DND-41 (cell line): ENCODE results near the gene DGKZ.

Experiments used
- EZH2 ChIP-seq: IDR thresholded peaks from 3 replicates; pipeline ENCODE4 v1.6.1; 2012; ENCODE audit warnings: borderline replicate concordance, low read depth, mild to moderate bottlenecking, moderate library complexity, low read length, inconsistent platforms; ENCODE audit not compliant: severe bottlenecking
- TF ChIP-seq, protein P1 (sequence below): IDR thresholded peaks from 2 replicates; pipeline ENCODE4 v1.5.1; 2012; ENCODE audit warnings: borderline replicate concordance, low read length, moderate library complexity, mild to moderate bottlenecking; ENCODE audit not compliant: poor library complexity, severe bottlenecking; ENCODE audit errors: extremely low read depth

DNA sequence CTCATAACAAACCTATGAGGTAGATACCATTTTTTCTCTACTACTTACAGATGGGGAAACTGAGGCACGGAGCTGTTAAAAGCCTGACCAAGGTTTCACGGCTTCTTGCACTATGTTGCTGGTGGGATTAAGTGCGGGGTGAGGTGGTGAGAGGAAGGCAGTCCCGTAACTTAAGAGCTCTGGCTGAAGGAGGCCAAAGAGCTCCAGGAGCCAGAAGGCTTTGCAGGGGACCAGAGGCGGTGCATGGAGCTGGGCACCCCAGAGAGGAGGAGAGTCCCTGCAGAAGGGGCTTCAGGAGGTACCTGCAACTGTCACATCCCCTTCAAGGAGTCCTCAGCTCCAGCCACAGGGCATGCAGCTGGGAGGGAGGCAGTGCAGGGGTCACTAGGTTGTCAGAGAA is 40.2 kb downstream of the DGKZ start:
- TF ChIP-seq, protein P1, sequence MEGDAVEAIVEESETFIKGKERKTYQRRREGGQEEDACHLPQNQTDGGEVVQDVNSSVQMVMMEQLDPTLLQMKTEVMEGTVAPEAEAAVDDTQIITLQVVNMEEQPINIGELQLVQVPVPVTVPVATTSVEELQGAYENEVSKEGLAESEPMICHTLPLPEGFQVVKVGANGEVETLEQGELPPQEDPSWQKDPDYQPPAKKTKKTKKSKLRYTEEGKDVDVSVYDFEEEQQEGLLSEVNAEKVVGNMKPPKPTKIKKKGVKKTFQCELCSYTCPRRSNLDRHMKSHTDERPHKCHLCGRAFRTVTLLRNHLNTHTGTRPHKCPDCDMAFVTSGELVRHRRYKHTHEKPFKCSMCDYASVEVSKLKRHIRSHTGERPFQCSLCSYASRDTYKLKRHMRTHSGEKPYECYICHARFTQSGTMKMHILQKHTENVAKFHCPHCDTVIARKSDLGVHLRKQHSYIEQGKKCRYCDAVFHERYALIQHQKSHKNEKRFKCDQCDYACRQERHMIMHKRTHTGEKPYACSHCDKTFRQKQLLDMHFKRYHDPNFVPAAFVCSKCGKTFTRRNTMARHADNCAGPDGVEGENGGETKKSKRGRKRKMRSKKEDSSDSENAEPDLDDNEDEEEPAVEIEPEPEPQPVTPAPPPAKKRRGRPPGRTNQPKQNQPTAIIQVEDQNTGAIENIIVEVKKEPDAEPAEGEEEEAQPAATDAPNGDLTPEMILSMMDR, result no peak
- no peak for TF ChIP-seq EZH2
